ENCODE measurements around the gene ISLR.
"Not testable (repeated sequence)": the region's sequence is repeated elsewhere in the genome, so short reads cannot be mapped to it uniquely, and the experiment has no call there.

The ISLR gene

GRCh38 chr15:74136814-74137536 is 36.5 kb upstream of the ISLR start:
- no peak for DNase-seq (ENCODE audit: low read depth in 3 of 3)

GRCh38 chr15:74137537-74137894 is 36.0 kb upstream of the ISLR start:
- no peak for DNase-seq (ENCODE audit: low read depth in 3 of 3)

- DNase-seq (ENCODE audit: low read depth in 3 of 3), result no peak
Observed at GRCh38 chr15:74138642-74139041, 34.9 kb upstream of the ISLR start.

GRCh38 chr15:74141591-74141990 is 31.9 kb upstream of the ISLR start:
- no peak for DNase-seq (ENCODE audit: low read depth in 3 of 3)

GRCh38 chr15:74144153-74144775 is 29.2 kb upstream of the ISLR start:
- DNase-seq (ENCODE audit: low read depth in 3 of 3), result no peak

GRCh38 chr15:74146277-74146800 is 27.2 kb upstream of the ISLR start:
- DNase-seq (ENCODE audit: low read depth in 3 of 3), result no peak

GRCh38 chr15:74147051-74147450 is 26.5 kb upstream of the ISLR start:
- DNase-seq (ENCODE audit: low read depth in 3 of 3), result no peak

- DNase-seq (ENCODE audit: low read depth in 3 of 3), result no peak
Observed at GRCh38 chr15:74155766-74156417, 17.6 kb upstream of the ISLR start.

GRCh38 chr15:74156678-74157411 is 16.7 kb upstream of the ISLR start:
- DNase-seq (ENCODE audit: low read depth in 3 of 3), result no peak

- DNase-seq (ENCODE audit: low read depth in 3 of 3), result no peak
Observed at GRCh38 chr15:74157868-74158827, 15.4 kb upstream of the ISLR start.

- no peak for DNase-seq (ENCODE audit: low read depth in 3 of 3)
Observed at GRCh38 chr15:74158855-74159650, 14.5 kb upstream of the ISLR start.

- no peak for DNase-seq (ENCODE audit: low read depth in 3 of 3)
Observed at GRCh38 chr15:74159773-74160172, 13.7 kb upstream of the ISLR start.

- DNase-seq (ENCODE audit: low read depth in 3 of 3), result not testable (repeated sequence)
Observed at GRCh38 chr15:74160390-74160789, 13.1 kb upstream of the ISLR start.

- not testable (repeated sequence) for DNase-seq (ENCODE audit: low read depth in 3 of 3)
Observed at GRCh38 chr15:74162195-74162536, 11.3 kb upstream of the ISLR start.

- no peak for DNase-seq (ENCODE audit: low read depth in 3 of 3)
Observed at GRCh38 chr15:74165461-74165860, 8.0 kb upstream of the ISLR start.

GRCh38 chr15:74167891-74168331 is 5.6 kb upstream of the ISLR start:
- no peak for DNase-seq (ENCODE audit: low read depth in 3 of 3)

- no peak for DNase-seq (ENCODE audit: low read depth in 3 of 3)
Observed at GRCh38 chr15:74168711-74169126, 4.8 kb upstream of the ISLR start.

- DNase-seq (ENCODE audit: low read depth in 3 of 3), result no peak
Observed at GRCh38 chr15:74170071-74170844, 3.3 kb upstream of the ISLR start.

GRCh38 chr15:74170875-74171578 is 2.5 kb upstream of the ISLR start:
- no peak for DNase-seq (ENCODE audit: low read depth in 3 of 3)

Measured in stimulated activated CD4-positive, alpha-beta T cell treated with anti-CD3 and anti-CD28 coated beads, TNF-alpha, amount 100 ng/mL, for 24 hours (primary cell).